ENCODE measurements around the gene USH1C.

GRCh38 chr11:17443926-17444690 is 100.1 kb downstream of the USH1C start:
- TF ChIP-seq CTCF (IDR thresholded peaks at IDR 0.05) (no peak), POLR2A (IDR thresholded peaks at IDR 0.05) (no peak)

Measured in prostate gland (tissue), 2 donors.